OCI-LY7 (cell line): Measurements from ENCODE around the gene GLO1.

ENCODE experiments used
- CTCF ChIP-seq: fragments of 200-600 bp; sonication (generic); conservative IDR thresholded peaks from 2 replicates; pipeline ENCODE4 v1.5.1; 2014; ENCODE audit warnings: mild to moderate bottlenecking, antibody characterized with exemption, low read length, moderate library complexity, mixed read lengths
- EZH2phosphoT487 ChIP-seq: fragments of 200-600 bp; sonication (generic); IDR thresholded peaks from 2 replicates; pipeline ENCODE4 v1.6.1; 2018; ENCODE audit warnings: low read depth, borderline replicate concordance, mild to moderate bottlenecking, mixed run types, antibody characterized with exemption, low read length, moderate library complexity, mixed read lengths

GRCh38 chr6:38686270-38687042 lies 16.5 kb downstream of the GLO1 start:
- TF ChIP-seq CTCF (no peak), EZH2phosphoT487 (no peak)
